SK-N-SH (cell line): Measurements from ENCODE around the gene PPP1R9B. TPM values are rescaled to one million over a fixed set of nuclear protein-coding genes. Genes with fewer than 3 reads are reported as not detected.
A peak's percentile ranks its signal among the peaks of the same experiment; 100 is the strongest.

Experiments
- CTCF ChIA-PET: fragments of 300-600, 350-600 bp; formaldehyde crosslinking; extraction: SDS; loops from one replicate; lab custom pipeline; 2021; lab: Yijun Ruan, JAX
- POLR2A ChIA-PET: fragments of 350-600 bp; sonication (Branson Sonifier 250); formaldehyde crosslinking; extraction: SDS; loops from one replicate; lab custom pipeline; 2020; ENCODE audit warnings: antibody characterized with exemption, inconsistent platforms; lab: Yijun Ruan, JAX
- DNase-seq: peaks from one replicate; pipeline ENCODE4 v3.0.0; 2012
- H2AFZ ChIP-seq: fragments of 200-600 bp; sonication (generic); 2 replicates; pipeline ENCODE4 v1.8.1; 2016; ENCODE audit warnings: antibody characterized with exemption, mild to moderate bottlenecking, low read depth
- H3F3A ChIP-seq: fragments of 200-600 bp; sonication (generic); replicated peaks from 2 replicates; pipeline ENCODE3; 2016; ENCODE audit warnings: antibody characterized with exemption, mild to moderate bottlenecking; ENCODE audit not compliant: insufficient read depth
- H3K27ac ChIP-seq, 2 experiments: fragments of 200-500 bp in 1 of 2; fragments of 200-600 bp in 1 of 2; sonication (Bioruptor generic) in 1 of 2; sonication (generic), shearing (Covaris generic) in 1 of 2; 2 replicates each; pipeline versions ENCODE4 v1.5.1 to v1.6.1; 2014 to 2016; ENCODE audit warnings: low read depth in 2 of 2, inconsistent platforms in 1 of 2, low read length in 1 of 2, mild to moderate bottlenecking in 1 of 2, mixed read lengths in 1 of 2
- H3K27me3 ChIP-seq: fragments of 200-600 bp; sonication (generic), shearing (Covaris generic); 2 replicates; pipeline ENCODE4 v1.6.1; 2016; ENCODE audit warnings: mixed run types; ENCODE audit not compliant: insufficient read depth
- H3K36me3 ChIP-seq, 2 experiments: fragments of 200-500 bp in 1 of 2; fragments of 200-600 bp in 1 of 2; sonication (Bioruptor generic) in 1 of 2; sonication (generic) in 1 of 2; replicated peaks in 1 of 2; 2 replicates each; pipeline versions ENCODE3 to v1.5.1; 2014 to 2016; ENCODE audit warnings: low read length in 1 of 2, mild to moderate bottlenecking in 1 of 2; ENCODE audit not compliant: insufficient read depth in 2 of 2, control insufficient read depth in 1 of 2
- H3K4me1 ChIP-seq, 2 experiments: fragments of 200-500 bp in 1 of 2; fragments of 200-600 bp in 1 of 2; sonication (Bioruptor generic) in 1 of 2; sonication (generic), shearing (Covaris generic) in 1 of 2; 2 replicates each; pipeline versions ENCODE4 v1.5.1 to v1.6.1; 2014 to 2016; ENCODE audit warnings: low read depth in 1 of 2, low read length in 1 of 2, mixed run types in 1 of 2; ENCODE audit not compliant: insufficient read depth in 2 of 2, control insufficient read depth in 1 of 2
- H3K4me2 ChIP-seq: fragments of 200-600 bp; sonication (generic), shearing (Covaris generic); 2 replicates; pipeline ENCODE4 v1.6.1; 2017; ENCODE audit warnings: mixed run types
- H3K4me3 ChIP-seq, 2 experiments: fragments of 200-500 bp in 1 of 2; fragments of 200-600 bp in 1 of 2; sonication (Bioruptor generic) in 1 of 2; sonication (generic), shearing (Covaris generic) in 1 of 2; 2 replicates each; pipeline versions ENCODE4 v1.5.1 to v1.8.1; 2014 to 2016; ENCODE audit warnings: low read depth in 2 of 2, inconsistent platforms in 1 of 2, low read length in 1 of 2, mild to moderate bottlenecking in 1 of 2, mixed read lengths in 1 of 2, moderate library complexity in 1 of 2
- H3K79me2 ChIP-seq: fragments of 200-600 bp; sonication (generic); 2 replicates; pipeline ENCODE4 v1.8.1; 2017; ENCODE audit warnings: mild to moderate bottlenecking; ENCODE audit not compliant: insufficient read depth
- H3K9ac ChIP-seq: fragments of 200-600 bp; sonication (generic); 2 replicates; pipeline ENCODE4 v1.6.1; 2017; ENCODE audit warnings: mixed run types
- H3K9me2 ChIP-seq: fragments of 200-600 bp; sonication (generic); 2 replicates; pipeline ENCODE4 v1.6.1; 2017; ENCODE audit warnings: mixed run types
- H3K9me3 ChIP-seq: fragments of 200-600 bp; sonication (generic); 2 replicates; pipeline ENCODE4 v1.6.1; 2017; ENCODE audit warnings: mixed run types, mild to moderate bottlenecking, moderate library complexity
- H4K20me1 ChIP-seq: fragments of 200-600 bp; sonication (generic); 2 replicates; pipeline ENCODE4 v1.6.1; 2017; ENCODE audit warnings: mild to moderate bottlenecking, mixed run types; ENCODE audit not compliant: insufficient read depth
- CHD2 ChIP-seq: fragments of 150-350 bp; IDR thresholded peaks from 2 replicates; pipeline ENCODE4 v1.6.1; 2018; ENCODE audit warnings: low read length; ENCODE audit not compliant: partially characterized antibody
- CTCF ChIP-seq: fragments of 200-600 bp; sonication (generic); IDR thresholded peaks from 2 replicates; pipeline ENCODE4 v1.6.1; 2017; ENCODE audit warnings: antibody characterized with exemption, mild to moderate bottlenecking, moderate library complexity
- EP300 ChIP-seq, 2 experiments: IDR thresholded peaks; 2 replicates each; pipeline versions ENCODE4 v1.4.0 to v1.6.1; 2012; ENCODE audit warnings: borderline replicate concordance in 1 of 2, low read depth in 1 of 2, low read length in 1 of 2
- FOXM1 ChIP-seq: IDR thresholded peaks from 2 replicates; pipeline ENCODE4 v1.4.0; 2012; ENCODE audit warnings: low read depth, mild to moderate bottlenecking
- GABPA ChIP-seq: IDR thresholded peaks from 2 replicates; pipeline ENCODE4 v1.4.0; 2012; ENCODE audit warnings: low read depth, mild to moderate bottlenecking
- MAX ChIP-seq: IDR thresholded peaks from 2 replicates; pipeline ENCODE4 v1.4.0; 2012; ENCODE audit warnings: low read depth
- MXI1 ChIP-seq: IDR thresholded peaks from 2 replicates; pipeline ENCODE4 v1.6.1; 2012; ENCODE audit warnings: mild to moderate bottlenecking, low read depth, low read length, improper control_type of control experiment
- NFIC ChIP-seq: IDR thresholded peaks from 2 replicates; pipeline ENCODE4 v1.4.0; 2012; ENCODE audit warnings: borderline replicate concordance
- POLR2AphosphoS5 ChIP-seq: IDR thresholded peaks from 2 replicates; pipeline ENCODE4 v1.6.1; 2012; ENCODE audit warnings: low read depth, low read length
- RCOR1 ChIP-seq: fragments of 150-350 bp; IDR thresholded peaks from 2 replicates; pipeline ENCODE4 v1.6.1; 2017; ENCODE audit warnings: antibody characterized with exemption, low read length
- SMC3 ChIP-seq: IDR thresholded peaks from 2 replicates; pipeline ENCODE4 v1.6.1; 2012; ENCODE audit warnings: low read depth, low read length, improper control_type of control experiment
- USF1 ChIP-seq: IDR thresholded peaks from 2 replicates; pipeline ENCODE4 v1.4.0; 2012; ENCODE audit warnings: low read depth, borderline replicate concordance
- WGBS: methylation state at CpG from one replicate; pipeline ENCODE4 v1.1.6; 2017; ENCODE audit warnings: low lambda C conversion rate; 5-methylcytosine and 5-hydroxymethylcytosine counted together
- polyA plus RNA-seq, 3 experiments: library from polyadenylated mRNA; depleted of rRNA; stranded (reverse); fragments of >200 nt; gene quantifications; 2 replicates each; pipeline ENCODE4 v1.2.3, GENCODE V29; 2012

PPP1R9B gene
- polyA plus RNA-seq, 1 of the 3 experiments (the other 2 are of a cell fraction) = 35.2 TPM

- 86% methylated on average over 15 of the region's 15 CpGs for WGBS
- ChIA-PET CTCF (interaction anchor here (0.7 to 15.0 kb wide), 14 partner anchors 9 to 167 kb away, joined by 3 to 297 read pairs (median 5); partner anchors contain the start of genes COL1A1, PDK2, PPP1R9B and SGCA), POLR2A (interaction anchor here (0.6 to 1.0 kb wide), 2 partner anchors 28 to 70 kb away, joined by 3 read pairs; no protein-coding TSS in a partner anchor)
- TF ChIP-seq POLR2AphosphoS5 = no peak
- TF ChIP-seq MAX = no peak
- no peak for TF ChIP-seq CTCF
- no peak for TF ChIP-seq GABPA
- TF ChIP-seq FOXM1 = no peak
- no peak for TF ChIP-seq USF1
- no peak for TF ChIP-seq NFIC
- TF ChIP-seq SMC3 = no peak
- Histone ChIP-seq H3K4me3 (no peak overlapping the region), H3K9me2 (no peaks in the 10 kb centered on the region), H2AFZ (no peak overlapping the region), H3K9me3 (no peaks in the 10 kb centered on the region), H3K4me2 (no peak overlapping the region), H3K27ac (peak overlapping the region in 1 of 2 experiments; percentile 20; a peak in 2 of 4 replicates), H3K4me1 (peaks cover 0 to 24% of the 10 kb centered on the region in 2 experiments; a peak in 1 of 4 replicates), H3K36me3 (peaks cover 5 to 19% of the 10 kb centered on the region in 2 experiments), H3K9ac (no peak overlapping the region), H3F3A (peaks cover 9% of the 10 kb centered on the region), H4K20me1 (0 out of 2 replicates have a peak, but pooled peaks cover 3% of the 10 kb centered on the region), H3K79me2 (no peaks in the 10 kb centered on the region), H3K27me3 (no peaks in the 10 kb centered on the region)
- peak; percentile 77 for DNase-seq
Measured at GRCh38 chr17:50102164-50102991, 48.1 kb downstream of the PPP1R9B start.

GRCh38 chr17:50101346-50102163, 48.9 kb downstream of the PPP1R9B start:
- no peak overlapping the region for H3K4me2 ChIP-seq
- ChIA-PET POLR2A (no interaction called here), CTCF (interaction anchor here (0.9 to 15.0 kb wide), 11 partner anchors 8 to 168 kb away, joined by 3 to 297 read pairs (median 13); partner anchors contain the start of genes PDK2 and SGCA)
- H3K4me1 ChIP-seq = peaks cover 0 to 28% of the 10 kb centered on the region in 2 experiments; a peak in 1 of 4 replicates
- H3K9me2 ChIP-seq = no peaks in the 10 kb centered on the region
- H3K9me3 ChIP-seq = no peaks in the 10 kb centered on the region
- peak overlapping the region in 1 of 2 experiments; percentile 58; a peak in 2 of 4 replicates for H3K27ac ChIP-seq
- H3K79me2 ChIP-seq = no peaks in the 10 kb centered on the region
- no peak overlapping the region for H2AFZ ChIP-seq
- 0 out of 2 replicates have a peak, but pooled peaks cover 3% of the 10 kb centered on the region for H4K20me1 ChIP-seq
- peak; percentile 89 for DNase-seq
- H3K36me3 ChIP-seq = peaks cover 5 to 19% of the 10 kb centered on the region in 2 experiments
- TF ChIP-seq CHD2 = peak; percentile 20
- 0 out of 2 replicates have a peak, but pooled peaks have one; percentile 74 for TF ChIP-seq MXI1
- TF ChIP-seq RCOR1 = peak; percentile 25; the same call in 1 of the 2 replicates
- TF ChIP-seq EP300 (IDR thresholded peaks at IDR 0.05; ENCODE audit: borderline replicate concordance in 1 of 2, low read depth in 1 of 2, low read length in 1 of 2) = 0 out of 4 replicates have a peak, but pooled peaks of 1 of the 2 experiments have one; percentile 4
- TF ChIP-seq USF1 = no peak
- TF ChIP-seq, all 33 proteins: peak for 4
- Histone ChIP-seq H3K27me3 (no peaks in the 10 kb centered on the region), H3K4me3 (no peak overlapping the region), H3F3A (peaks cover 4% of the 10 kb centered on the region), H3K9ac (no peak overlapping the region)
- WGBS = 80% methylated on average over 16 of the region's 17 CpGs
